HG02571 (cell line): ENCODE data around the gene GH2.
A peak's percentile ranks its signal among the peaks of the same experiment; 100 is the strongest.
"Not testable (repeated sequence)": the region's sequence is repeated elsewhere in the genome, so short reads cannot be mapped to it uniquely, and the experiment has no call there.

Source experiments
- ATAC-seq: cut with Tn5 transposase; IDR thresholded peaks from one replicate; pipeline ENCODE4 v1.9.1; 2021; ENCODE audit warnings: mild to moderate bottlenecking, moderate library complexity; ENCODE audit not compliant: unreplicated experiment

GH2 gene

DNA sequence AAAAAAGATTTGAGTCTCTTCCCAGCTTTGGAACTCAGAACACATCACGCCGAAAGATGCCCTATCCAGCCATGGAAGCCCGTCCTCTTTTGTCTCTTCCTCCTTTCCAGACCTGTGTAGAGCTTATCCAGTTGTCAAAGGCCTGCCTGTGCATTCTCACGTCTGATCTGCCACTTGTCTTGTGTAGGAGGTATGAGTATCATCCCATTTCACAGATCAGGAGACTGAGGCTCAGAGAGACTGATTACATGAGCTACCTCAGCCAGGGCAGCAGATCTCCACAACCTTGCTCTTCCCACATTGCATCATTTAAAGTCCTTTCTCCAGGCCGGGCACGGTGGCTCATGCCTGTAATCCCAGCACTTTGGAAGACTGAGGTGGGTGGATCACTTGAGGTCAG lies 7.1 kb downstream of the GH2 start:
- ATAC-seq: not testable (repeated sequence)

DNA sequence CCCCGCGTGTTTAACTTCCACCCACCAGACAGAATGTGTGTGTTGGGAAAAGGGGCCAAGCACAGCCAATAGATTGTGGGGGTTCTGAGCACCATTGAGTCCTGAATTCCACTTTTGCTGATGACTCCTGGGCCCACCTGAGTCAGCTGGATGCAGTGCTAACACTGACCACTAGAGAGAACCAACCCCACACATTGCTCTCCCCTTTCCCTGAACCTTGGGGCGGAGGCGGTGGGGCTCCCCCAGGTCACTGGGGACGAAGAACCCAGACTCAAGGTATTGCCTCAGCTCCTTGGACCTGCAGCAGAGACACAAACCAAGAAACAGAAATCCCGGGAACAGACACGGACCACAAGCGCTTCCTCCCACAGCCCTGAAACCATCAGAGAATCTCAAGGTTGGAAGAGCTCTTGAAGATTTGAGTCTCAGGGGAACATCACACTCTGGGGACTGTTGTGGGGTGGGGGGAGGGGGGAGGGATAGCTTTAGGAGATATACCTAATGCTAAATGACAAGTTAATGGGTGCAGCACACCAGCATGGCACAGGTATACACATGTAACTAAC lies 7.6 kb downstream of the GH2 start:
- ATAC-seq: not testable (repeated sequence)

DNA sequence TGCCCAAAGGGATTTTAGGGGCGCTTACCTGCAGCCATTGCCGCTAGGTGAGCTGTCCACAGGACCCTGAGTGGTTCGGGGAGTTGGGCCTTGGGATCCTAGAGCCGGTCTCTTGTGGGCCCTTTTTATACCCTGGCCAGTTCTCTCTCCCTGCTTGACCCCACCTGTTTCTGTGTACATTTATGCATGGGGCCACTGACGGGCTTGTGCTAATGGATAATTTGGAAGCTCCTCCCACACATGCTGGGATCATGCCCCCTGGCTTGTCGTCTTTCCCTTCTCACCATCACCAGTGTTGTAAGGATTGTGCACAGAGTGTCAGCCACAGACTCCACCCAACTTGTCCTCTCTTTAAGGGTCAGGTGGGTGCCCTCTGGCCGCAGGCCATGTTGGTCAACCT lies 8.2 kb downstream of the GH2 start, which contains the start of gene CSH2:
CSH2 (minus strand) TSS at position 101 of the 400 bp plus-strand sequence; CDS start at position 38, 63 bp downstream.
- not testable (repeated sequence) for ATAC-seq

DNA sequence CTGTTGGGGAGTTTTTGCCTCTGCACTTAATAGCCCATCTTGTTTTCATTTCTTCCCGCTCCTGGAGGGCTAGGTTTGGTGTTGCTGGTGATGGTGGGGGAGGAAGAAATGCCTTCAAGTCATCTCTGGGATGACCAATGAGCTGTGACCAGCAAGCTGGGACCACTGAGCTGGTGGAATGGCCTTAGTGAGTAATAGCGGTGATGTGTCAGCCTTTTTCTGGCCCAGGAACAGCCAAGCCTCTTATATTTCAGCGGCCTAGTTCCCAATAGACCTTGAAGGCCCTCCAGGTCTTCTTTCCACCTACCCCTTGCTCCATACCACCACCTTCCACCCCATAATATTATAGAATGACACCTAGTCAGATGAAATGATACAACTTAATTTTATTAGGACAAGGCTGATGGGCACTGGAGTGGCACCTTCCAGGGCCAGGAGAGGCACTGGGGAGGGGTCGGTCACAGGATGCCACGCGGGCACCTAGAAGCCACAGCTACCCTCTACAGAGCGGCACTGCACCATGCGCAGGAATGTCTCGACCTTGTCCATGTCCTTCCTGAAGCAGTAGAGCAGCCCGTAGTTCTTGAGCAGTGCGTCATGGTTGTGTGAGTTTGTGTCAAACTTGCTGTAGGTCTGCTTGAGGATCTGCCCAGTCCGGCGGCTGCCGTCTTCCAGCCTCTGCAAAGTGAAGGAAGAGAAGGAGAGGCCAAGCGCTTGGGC lies 9.9 kb downstream of the GH2 start:
- ATAC-seq: not testable (repeated sequence)

DNA sequence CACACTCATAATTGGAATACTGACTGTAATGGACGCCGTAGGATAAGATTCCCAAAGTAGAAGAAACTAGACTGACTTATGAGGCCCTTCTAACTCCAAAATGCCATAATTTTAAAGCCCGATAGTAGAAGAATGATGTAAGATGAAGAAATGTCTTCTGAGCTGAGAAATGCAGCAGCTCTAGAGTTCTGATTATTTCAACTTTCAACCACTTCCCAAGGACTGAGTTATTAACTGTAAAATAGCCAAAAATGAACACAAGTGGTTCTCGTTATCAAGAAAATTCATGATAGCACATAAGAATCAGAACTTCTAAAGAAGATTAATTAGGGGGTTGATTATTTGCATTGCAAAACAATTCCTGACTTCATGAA lies 11.5 kb downstream of the GH2 start:
- ATAC-seq: not testable (repeated sequence)

DNA sequence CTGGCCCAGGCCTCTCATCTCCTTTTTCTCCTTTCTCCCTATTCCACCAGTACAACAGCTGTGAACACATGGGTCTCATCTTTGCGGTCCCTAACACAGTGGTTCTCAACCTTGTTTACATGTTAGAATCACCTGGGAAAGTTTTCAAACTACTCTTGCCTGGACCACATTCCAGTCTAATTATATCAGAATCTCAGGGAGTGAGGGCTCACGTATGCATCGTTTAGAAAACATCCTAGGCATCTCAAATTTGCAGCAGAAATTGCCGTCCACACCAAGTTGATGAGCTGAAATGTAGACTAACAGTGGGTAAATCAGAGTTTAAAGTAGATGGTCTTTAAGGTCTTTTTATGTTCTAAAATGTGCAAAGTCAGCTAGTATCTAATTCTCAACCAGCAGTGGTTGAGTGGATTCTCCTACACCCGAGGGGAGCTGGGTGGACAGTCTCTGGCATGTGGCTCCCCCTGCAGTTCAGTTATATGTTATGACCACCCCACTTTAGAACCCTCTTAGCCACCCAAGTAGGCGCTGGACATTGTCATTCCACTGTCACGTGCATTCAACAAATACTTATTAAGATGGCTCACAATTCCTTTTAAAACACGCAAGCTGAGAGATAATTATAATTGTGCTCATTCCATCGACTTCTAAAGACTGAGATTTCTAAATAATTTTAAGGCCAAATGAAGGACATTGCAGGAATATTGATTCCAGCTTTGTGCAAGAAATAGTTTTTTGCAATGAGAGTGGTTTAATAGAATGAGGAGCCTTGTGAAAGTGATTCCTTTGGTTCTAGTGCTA lies 12.1 kb downstream of the GH2 start:
- not testable (repeated sequence) for ATAC-seq

DNA sequence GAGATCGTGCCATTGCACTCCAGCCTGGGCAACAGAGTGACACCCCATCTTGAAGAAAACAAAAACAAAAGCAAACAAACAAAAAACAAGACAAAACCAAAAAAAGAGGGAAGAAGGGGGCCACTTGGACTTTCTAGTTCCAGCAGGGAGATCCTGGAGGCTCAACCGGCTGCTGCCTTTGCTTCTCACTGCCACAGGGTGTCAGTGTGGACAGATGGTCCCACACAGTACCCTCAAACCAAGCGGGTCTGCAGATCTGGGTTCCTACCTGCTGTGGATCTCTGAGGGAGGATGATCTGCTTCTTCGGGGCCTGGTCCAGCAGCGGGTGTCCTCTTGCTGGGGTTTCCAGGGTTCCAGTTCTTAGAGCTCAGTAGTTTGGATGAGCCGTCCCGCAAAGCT lies 15.1 kb downstream of the GH2 start:
- ATAC-seq: not testable (repeated sequence)

DNA sequence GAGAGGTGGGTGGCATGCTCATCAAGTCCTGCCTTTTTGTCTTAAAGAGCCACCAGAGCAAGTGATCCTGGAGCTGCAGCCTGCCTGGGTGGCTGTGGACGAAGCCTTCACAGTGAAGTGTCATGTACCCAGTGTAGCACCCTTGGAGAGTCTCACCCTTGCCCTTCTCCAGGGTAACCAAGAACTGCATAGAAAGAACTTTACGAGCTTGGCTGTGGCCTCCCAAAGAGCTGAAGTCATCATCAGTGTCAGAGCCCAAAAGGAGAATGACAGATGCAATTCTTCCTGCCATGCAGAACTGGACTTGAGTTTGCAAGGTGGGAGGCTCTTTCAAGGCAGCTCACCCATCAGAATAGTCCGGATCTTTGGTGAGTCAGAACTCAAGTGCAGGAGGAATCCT lies 22.5 kb downstream of the GH2 start:
- no peak for ATAC-seq

DNA sequence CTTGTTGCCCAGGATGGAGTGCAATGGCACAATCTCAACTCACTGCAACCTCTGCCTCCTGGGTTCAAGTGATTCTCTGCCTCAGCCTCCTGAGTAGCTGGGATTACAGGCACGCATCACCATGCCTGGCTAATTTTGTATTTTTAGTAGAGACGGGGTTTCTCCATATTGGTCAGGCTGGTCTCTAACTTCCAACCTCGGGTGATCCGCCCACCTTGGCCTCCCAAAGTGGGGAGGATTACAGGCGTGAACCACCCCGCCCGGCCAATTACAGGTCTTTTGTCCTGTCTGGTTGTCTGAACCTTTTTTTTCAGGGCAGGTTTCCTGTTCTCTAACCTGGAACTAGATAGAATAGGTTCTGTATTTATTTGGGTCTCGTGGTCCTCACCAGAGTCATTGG lies 25.3 kb downstream of the GH2 start:
- not testable (repeated sequence) for ATAC-seq

DNA sequence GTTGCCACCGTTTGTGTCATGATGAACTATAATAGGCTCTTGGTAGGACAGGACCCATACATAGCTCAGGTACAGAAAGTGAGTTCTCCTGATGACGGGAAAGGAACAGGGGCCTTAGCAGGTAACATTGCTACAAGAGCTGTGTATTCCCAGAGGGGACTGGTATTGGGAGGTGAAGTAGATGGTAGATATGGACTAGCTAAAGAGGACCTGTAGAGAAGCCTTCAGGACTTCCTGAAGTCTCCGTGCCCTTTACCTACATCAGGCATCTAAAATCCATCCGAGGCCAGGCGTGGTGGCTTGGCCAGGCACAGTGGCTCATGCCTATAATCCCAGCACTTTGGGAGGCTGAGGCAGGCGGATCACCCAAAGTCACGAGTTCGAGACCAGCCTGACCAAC lies 26.6 kb downstream of the GH2 start:
- no peak for ATAC-seq

DNA sequence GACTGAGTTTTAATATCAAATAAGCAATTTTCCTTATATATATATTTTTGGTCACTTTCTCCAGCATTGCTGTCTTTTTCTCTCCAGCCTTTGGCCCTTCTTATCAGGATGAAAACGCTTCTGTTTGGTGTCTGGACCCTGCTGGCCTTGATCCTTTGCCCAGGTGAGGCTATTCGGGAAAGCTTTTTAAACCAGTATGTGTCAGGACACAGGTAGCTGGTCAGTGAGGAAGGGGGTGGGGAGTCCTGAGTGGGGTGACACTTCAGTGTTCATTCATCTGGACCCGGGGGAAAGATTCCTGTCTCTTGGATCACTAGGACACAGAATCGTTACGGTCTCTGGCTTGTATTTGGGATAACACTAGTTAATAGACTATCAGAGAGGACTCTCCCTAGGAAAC lies 27.0 kb downstream of the GH2 start:
- ATAC-seq: no peak

DNA sequence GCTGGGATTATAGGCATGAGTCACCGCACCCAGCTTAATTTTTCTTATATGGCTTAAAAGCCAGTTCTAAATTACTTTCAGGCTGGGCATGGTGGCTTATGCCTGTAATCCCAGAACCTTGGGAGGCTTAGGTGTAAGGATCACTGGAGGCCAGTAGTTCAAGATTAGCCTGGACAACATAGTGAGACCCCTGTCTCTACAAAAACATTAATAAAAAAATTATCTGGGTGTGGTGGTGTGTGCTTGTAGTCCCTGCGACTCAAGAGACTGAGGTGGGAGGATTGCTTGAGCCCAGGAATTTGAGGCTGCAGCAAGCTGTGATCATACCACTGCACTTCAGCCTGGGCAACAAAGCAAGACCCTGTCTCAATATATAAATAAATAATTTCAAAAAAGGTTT lies 28.5 kb downstream of the GH2 start:
- no peak for ATAC-seq

DNA sequence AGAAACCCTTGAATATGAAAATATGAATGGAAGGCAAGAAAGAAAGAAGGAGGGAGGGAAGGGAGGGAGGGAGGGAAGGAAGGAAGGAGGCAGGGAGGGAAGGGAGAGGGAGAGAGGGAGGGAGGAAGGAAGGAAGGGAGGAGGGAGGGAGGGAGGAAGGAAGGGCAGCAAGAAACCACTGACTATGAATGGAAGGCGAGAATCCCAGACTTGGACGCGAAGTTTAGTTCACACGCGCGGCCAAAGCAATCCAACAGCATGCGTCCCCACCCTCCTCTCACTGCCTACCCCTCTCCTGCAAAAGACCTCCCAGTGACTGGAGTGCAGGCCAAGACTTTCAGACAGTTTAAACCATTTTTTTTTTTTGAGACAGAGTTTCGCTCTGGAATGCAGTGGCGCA lies 31.3 kb downstream of the GH2 start:
- ATAC-seq: no peak

DNA sequence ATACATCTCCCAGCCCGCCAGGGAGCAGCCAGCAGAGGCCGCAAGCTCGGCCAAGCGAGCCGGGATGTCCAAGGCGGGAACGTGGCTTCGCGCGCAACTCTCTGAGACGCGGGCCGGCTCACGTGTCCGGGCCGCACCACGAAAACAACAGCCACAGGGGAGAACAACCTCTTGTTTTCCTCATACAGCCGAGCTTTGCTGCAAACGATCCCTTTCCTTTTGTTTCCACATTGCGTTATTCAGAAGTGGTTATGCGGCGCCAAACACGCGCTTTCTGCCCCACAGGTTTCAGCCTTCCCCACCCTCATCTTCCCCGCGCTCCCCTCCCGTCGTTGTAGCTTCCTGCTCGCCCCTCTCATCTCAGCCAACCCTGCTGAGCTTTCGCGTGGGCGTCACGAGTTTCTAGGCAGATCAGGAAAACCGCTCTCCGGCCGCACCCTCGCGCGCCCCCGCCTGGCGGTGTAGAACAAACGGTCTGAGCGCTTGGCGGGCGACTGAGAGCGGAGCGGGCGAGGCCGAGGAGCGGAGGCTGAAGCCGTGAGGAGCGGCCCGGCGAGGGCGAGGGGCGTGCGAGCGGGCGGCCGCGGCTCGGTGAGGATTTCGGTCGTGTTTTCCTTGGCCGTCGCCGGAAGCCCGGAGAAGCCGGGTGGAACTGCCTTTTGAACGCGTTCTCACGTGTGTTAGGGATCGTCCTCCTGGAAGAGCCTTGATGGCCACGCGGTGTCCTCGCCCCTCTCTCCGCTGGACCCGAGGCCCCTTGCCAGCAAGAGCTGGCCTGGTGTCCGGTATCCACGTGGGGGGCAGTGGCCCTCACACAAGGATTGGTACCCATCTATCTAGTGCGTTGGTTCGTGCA lies 32.7 kb downstream of the GH2 start:
- ATAC-seq: peak; percentile 71

DNA sequence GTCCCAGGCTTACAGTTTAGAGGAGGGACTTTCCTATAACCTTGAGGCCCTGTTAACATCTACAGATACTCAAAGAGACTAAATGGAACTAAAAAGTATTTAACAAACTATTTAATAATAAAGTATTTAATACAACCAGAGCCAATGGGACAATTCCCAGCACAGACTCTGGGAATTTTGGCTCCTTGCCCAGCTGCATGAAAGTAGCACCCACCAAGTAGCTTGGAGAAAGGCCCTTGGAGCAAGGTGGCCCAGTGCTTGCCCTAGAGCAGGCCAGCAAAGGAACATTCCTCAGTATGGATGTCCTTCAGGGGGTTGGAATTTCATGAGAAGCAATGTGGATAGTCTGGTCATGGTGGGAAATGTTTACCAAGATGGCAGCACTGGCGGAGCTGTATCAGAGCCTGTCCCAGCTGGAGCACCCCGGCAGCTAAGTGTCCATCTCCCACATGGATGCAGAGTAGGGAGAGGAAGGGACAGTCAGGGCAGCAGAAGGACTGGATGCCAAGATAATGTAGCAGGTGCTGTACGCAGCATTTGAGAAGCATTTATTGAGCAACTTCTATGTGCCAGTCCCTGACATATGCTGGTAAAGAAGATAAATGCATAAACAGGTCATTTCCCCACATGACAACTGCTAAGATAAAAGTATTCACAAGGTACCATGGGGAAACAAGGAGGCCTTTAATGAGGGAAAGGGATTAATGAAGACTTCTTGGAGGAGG lies 34.1 kb downstream of the GH2 start:
- ATAC-seq: no peak

DNA sequence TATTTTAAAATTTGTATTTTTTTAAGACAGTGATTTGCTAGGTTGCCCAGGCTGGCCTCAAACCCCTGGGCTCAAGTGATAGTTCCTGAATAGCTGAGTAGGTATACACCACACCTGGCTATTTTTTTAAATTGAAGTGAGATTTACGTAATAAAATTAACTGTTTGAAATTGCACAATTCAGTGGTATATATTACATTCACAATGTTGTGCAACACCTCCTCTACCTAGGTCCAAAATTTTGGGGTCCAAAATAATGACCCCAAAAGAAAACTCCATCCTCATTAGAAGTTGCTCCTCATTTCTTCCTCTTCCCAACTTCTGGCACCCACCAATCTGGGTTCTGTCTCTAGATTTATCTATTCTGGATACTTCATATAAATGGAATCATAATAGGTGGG lies 36.2 kb downstream of the GH2 start:
- ATAC-seq: no peak

DNA sequence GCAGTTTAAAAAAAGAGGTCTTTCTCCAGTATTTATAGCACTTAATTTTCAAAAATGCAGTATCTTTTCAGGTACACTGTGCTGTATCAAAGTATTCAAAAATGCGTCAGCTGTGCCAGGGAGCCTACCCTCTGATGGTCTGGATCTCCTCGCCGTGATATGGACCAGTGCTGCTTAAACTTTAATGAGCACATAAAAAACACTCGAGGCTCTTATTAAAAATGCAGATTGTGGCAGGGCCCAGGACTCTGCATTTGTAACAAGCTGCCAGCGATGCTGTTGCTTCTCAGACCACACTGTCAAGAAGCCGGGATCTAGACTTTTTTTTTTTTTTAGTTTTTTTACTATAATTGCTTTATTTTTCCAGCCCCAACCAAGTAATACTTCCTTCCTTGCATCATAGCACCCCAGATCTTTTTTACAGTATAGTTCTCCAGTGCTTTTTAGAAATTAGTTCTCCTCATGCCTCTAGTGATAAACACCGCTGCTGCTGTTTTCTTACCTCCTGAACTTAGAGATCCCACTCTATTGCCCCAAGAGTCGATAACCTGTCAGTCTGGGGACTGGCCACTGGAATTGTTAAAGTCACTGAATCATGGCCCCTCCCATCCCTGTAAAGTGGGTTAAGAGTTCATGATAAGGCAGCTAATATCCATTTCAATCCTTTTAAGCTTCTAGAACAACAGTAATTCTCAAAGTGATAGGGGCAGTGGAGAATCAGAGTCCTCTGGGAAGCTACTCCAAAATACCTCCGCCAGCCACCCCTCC lies 37.6 kb downstream of the GH2 start:
- no peak for ATAC-seq

DNA sequence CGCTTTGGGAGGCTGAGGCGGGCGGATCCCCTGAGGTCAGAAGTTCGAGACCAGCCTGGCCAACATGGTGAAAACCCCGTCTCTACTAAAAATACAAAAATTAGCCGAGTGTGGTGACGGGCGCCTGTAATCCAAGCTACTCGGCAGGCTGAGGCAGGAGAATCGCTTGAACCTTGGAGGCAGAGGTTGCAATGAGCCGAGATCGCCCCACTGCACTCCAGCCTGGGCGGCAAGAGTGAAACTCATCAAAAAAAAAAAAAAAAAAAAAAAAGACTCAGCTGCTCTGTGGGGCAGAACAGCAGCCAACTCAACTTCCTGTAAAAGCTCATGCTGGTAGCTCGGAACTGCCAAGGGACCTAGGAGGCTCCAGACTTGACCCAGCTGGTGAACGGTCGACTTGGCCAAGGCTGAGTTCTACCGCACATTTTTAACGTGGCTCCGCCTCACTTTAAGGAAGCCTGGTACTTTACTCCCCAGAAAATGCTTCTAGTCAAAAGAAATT lies 38.3 kb downstream of the GH2 start:
- not testable (repeated sequence) for ATAC-seq
